ENCODE data around the gene SMIM11.

Gene SMIM11

GRCh38 chr21:34343838-34344381 is 31.4 kb upstream of the SMIM11 start:
- DNase-seq (ENCODE audit: low read depth) = no peak
- no peak for TF ChIP-seq CTCF (conservative IDR thresholded peaks at IDR 0.05; ENCODE audit: control insufficient read depth, insufficient read depth, low read depth, low read length)

GRCh38 chr21:34344584-34344983 is 30.7 kb upstream of the SMIM11 start:
- TF ChIP-seq CTCF (conservative IDR thresholded peaks at IDR 0.05; ENCODE audit: control insufficient read depth, insufficient read depth, low read depth, low read length) = no peak

More at GRCh38 chr21:34343838-34344381, 31.4 kb upstream of the SMIM11 start:
- H3K4me3 ChIP-seq (ENCODE audit: control insufficient read depth, low read depth, low read length) = no peak overlapping the region

GRCh38 chr21:34345091-34345871 is 30.0 kb upstream of the SMIM11 start:
- H3K4me3 ChIP-seq (ENCODE audit: control insufficient read depth, low read depth, low read length) = no peak overlapping the region
- DNase-seq (ENCODE audit: low read depth) = peak; percentile 66
- no peak for TF ChIP-seq CTCF (conservative IDR thresholded peaks at IDR 0.05; ENCODE audit: control insufficient read depth, insufficient read depth, low read depth, low read length)

More at GRCh38 chr21:34344584-34344983, 30.7 kb upstream of the SMIM11 start:
- H3K4me3 ChIP-seq (ENCODE audit: control insufficient read depth, low read depth, low read length) = no peak overlapping the region
- no peak for DNase-seq (ENCODE audit: low read depth)

- DNase-seq (ENCODE audit: low read depth) = no peak
- TF ChIP-seq CTCF (conservative IDR thresholded peaks at IDR 0.05; ENCODE audit: control insufficient read depth, insufficient read depth, low read depth, low read length) = no peak
- H3K4me3 ChIP-seq (ENCODE audit: control insufficient read depth, low read depth, low read length) = no peak overlapping the region
Observed at GRCh38 chr21:34345892-34346291, 29.4 kb upstream of the SMIM11 start.

- DNase-seq (ENCODE audit: low read depth) = no peak
- no peak for TF ChIP-seq CTCF (conservative IDR thresholded peaks at IDR 0.05; ENCODE audit: control insufficient read depth, insufficient read depth, low read depth, low read length)
- no peak overlapping the region for H3K4me3 ChIP-seq (ENCODE audit: control insufficient read depth, low read depth, low read length)
Observed at GRCh38 chr21:34348890-34349519, 26.3 kb upstream of the SMIM11 start.

- H3K4me3 ChIP-seq (ENCODE audit: control insufficient read depth, low read depth, low read length) = no peak overlapping the region
- DNase-seq (ENCODE audit: low read depth) = peak; percentile 17
- TF ChIP-seq CTCF (conservative IDR thresholded peaks at IDR 0.05; ENCODE audit: control insufficient read depth, insufficient read depth, low read depth, low read length) = peak; percentile 57
Observed at GRCh38 chr21:34351786-34352241, 23.5 kb upstream of the SMIM11 start.
